Measurements from ENCODE around the gene STAP2.

DNA sequence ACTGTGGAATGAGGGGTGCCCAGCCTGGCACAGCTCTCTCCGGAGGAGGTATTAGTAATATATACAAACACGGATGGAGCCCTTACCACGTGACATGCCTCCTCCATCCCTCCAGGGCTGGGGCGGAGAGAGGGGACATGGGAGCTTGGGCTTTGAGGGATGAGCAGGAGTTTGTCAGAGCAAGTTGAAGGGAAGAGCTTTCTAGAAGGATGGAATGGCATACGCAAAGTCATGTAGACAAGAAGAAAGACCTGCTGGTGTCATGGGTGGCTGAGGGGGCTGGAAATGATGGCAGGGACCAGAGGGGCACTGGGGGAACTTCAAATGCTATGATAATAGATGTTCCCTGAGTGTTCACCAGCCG is 7.4 kb upstream of the STAP2 start:
- no peak for TF ChIP-seq SP1 (IDR thresholded peaks at IDR 0.05)
- TF ChIP-seq FOXM1 (IDR thresholded peaks at IDR 0.05; ENCODE audit: borderline replicate concordance) = no peak
- no peak for TF ChIP-seq BHLHE40 (IDR thresholded peaks at IDR 0.05; ENCODE audit: borderline replicate concordance)
- TF ChIP-seq CTBP1 (IDR thresholded peaks at IDR 0.05; ENCODE audit: borderline replicate concordance) = no peak
- TF ChIP-seq ZNF384 (IDR thresholded peaks at IDR 0.05) = no peak
- no peak for TF ChIP-seq ARNT (IDR thresholded peaks at IDR 0.05)
- TF ChIP-seq LEF1 (IDR thresholded peaks at IDR 0.05; ENCODE audit: borderline replicate concordance) = no peak
- no peak for TF ChIP-seq NFRKB (IDR thresholded peaks at IDR 0.05)
- TF ChIP-seq TARDBP (IDR thresholded peaks at IDR 0.05) = no peak

Data from HEK293T (cell line).